Urinary bladder (tissue), 4 donors: Measurements from ENCODE around the gene SERPINI2. TPM values are rescaled to one million over a fixed set of nuclear protein-coding genes. Genes with fewer than 3 reads are reported as not detected.

Source experiments
- DNase-seq: peaks from one replicate; pipeline ENCODE4 v3.0.0-alpha.2; 2015; ENCODE audit errors: extremely low spot score
- H3K27ac ChIP-seq: one replicate; pipeline ENCODE4 v1.5.1; 2013; ENCODE audit warnings: low read depth, mild to moderate bottlenecking, moderate library complexity
- H3K36me3 ChIP-seq: one replicate; pipeline ENCODE4 v1.6.1; 2013; ENCODE audit warnings: mild to moderate bottlenecking, moderate library complexity; ENCODE audit not compliant: insufficient read depth
- H3K4me1 ChIP-seq: one replicate; pipeline ENCODE4 v1.6.1; 2013; ENCODE audit warnings: mild to moderate bottlenecking, moderate library complexity; ENCODE audit not compliant: insufficient read depth
- H3K4me3 ChIP-seq: one replicate; pipeline ENCODE4 v1.5.1; 2013; ENCODE audit warnings: low read depth, low read length
- WGBS: extraction: QIAGEN DNeasy Blood & Tissue Kit; methylation state at CpG from one replicate; pipeline ENCODE4 v1.1.7; 2013; 5-methylcytosine and 5-hydroxymethylcytosine counted together
- polyA plus RNA-seq: library from polyadenylated mRNA; stranded (reverse); fragments of 200-250 nt; gene quantifications from one replicate; pipeline ENCODE4 v1.2.3, GENCODE V29; 2013
- total RNA-seq: library from RNA; depleted of rRNA; stranded (reverse); fragments of >200 nt; gene quantifications from one replicate; pipeline ENCODE4 v1.2.3, GENCODE V29; 2014
- donor health status: healthy with polysubstance abuse.
- donor health status: healthy.

Gene SERPINI2
- total and polyA plus RNA-seq, 2 donors: 0.08 to 3.9 TPM

DNA sequence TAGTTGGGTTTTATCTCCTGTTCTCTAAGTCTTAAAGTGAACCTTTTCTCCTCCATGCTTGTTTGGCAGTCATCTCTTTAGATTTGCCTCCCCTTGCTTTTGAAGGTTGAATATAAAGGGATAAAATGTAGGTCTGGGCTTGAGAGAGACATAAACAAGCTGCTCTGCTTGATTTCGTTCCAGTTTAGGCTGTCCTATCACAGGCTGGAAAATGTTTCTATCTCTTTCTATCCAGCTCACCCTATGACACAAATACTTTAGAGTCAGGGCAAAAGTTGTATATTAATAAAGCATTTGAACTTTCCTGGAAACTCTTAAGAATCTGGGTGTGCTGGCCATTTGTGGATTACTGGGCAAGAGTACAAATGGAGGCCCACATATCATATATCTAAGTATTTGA, 64.2 kb downstream of the SERPINI2 start:
- H3K27ac ChIP-seq: no peak overlapping the region
- H3K4me1 ChIP-seq: no peaks in the 10 kb centered on the region
- H3K36me3 ChIP-seq: no peaks in the 10 kb centered on the region
- WGBS: 31% methylated on average over 1 of the region's 1 CpG
- peak; percentile 35 for DNase-seq
- no peak overlapping the region for H3K4me3 ChIP-seq

DNA sequence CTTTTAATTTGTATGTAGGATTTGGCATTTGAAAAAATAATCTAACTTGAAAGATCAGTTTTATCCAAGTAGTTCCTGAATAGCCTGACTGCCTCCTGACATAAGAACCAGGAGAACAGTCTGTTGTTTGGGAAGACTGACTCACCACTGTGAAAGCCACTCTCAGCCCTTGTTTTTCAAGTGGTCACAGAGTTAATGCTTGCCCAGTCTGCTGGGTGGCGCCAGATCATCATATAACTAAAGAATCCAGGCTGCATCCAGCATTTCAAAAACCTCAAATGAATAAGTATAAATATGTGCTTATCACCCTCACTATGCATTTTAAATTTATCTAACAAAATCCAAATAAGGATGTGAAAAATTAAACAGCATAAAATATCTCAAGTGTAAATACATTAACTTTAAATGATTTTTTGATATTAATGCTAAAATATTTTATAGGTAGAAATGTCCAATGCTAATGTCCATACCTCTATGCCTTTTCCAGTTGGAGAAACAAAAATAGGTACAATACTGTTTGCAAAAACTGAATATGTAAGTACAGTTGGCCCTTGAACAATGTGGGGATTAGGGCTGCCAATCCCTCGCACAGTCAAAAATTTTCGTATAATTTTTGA, 66.9 kb downstream of the SERPINI2 start:
- H3K27ac ChIP-seq: no peak overlapping the region
- H3K4me1 ChIP-seq: no peaks in the 10 kb centered on the region
- H3K4me3 ChIP-seq: no peak overlapping the region
- peak; percentile 25 for DNase-seq
- WGBS: 47% methylated on average over 3 of the region's 3 CpGs
- H3K36me3 ChIP-seq: no peaks in the 10 kb centered on the region

DNA sequence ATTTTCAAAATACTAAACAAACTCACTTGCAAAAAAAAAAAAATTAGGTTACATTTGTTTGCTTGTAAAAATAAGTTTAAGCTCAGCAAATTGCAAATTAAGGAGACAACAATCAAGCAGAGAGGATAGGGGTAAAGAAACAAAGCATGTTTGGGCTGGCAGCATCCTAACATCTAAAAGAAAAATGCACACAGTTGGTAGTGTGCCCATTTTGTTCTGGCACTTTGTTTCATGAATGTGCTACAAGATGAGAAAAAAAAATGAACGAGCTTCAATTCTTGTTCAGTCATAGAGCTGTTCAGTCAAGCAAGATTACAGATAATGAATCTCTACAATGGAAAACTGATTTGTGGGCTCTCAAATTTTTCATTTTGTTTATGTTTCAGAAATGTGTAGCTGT, 76.0 kb downstream of the SERPINI2 start:
- no peak for DNase-seq
- no peaks in the 10 kb centered on the region for H3K36me3 ChIP-seq
- no peak overlapping the region for H3K27ac ChIP-seq
- H3K4me3 ChIP-seq: no peak overlapping the region
- H3K4me1 ChIP-seq: no peaks in the 10 kb centered on the region
- WGBS: 37% methylated on average over 1 of the region's 1 CpG

DNA sequence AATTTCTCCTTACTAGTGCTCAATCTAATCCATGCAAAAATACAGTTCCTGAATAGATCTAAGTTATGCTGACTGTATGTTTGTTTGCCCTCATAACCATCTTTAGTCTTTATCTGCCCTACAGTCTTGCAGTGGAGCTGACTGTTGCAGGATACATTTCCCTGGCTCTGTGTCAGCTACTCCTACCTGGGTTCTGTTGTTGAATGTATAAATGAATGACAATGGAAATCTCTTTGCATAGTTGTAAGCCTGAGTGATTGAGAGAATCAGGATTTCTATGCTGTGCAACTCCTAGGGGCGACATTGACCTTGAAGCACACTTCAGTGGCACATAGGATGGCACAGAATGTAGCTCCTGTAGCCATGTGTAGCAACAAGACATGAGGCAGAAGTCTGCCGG, 77.8 kb downstream of the SERPINI2 start:
- Histone ChIP-seq H3K27ac (no peak overlapping the region), H3K4me1 (no peaks in the 10 kb centered on the region), H3K4me3 (no peak overlapping the region), H3K36me3 (no peaks in the 10 kb centered on the region)
- WGBS: 78% methylated on average over 2 of the region's 2 CpGs
- DNase-seq: no peak

DNA sequence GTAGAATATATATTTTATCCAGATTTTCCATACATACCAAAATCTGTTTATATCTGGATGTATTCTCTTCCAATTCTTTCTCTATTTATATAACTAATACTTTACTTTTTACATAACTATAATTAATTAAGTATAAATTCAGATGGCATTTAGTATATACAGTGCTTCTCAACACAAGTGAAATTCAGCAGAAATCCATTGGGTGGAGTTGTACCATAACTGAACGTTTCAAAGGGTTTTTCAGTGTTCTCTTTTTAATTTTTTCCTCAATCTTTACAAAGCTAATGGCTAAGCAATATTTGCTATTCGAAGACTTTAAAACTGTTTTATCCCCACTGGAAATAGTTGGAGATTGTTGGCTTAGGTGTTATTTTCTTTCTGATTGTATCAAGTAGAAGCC, 79.8 kb downstream of the SERPINI2 start:
- no peak for DNase-seq
- 50% methylated on average over 2 of the region's 2 CpGs for WGBS
- Histone ChIP-seq H3K4me1 (no peaks in the 10 kb centered on the region), H3K4me3 (no peak overlapping the region), H3K27ac (no peak overlapping the region), H3K36me3 (no peaks in the 10 kb centered on the region)

Other genes with a start within 250 kb of the SERPINI2 start
- gene ZBBX, start 93.7 kb downstream of the SERPINI2 start, total RNA-seq: not detected
- gene ZBBX, start 93.7 kb downstream of the SERPINI2 start, polyA plus RNA-seq: not detected
- gene WDR49, start 179.9 kb upstream of the SERPINI2 start, total RNA-seq: 17.1 TPM
- gene WDR49, start 179.9 kb upstream of the SERPINI2 start, polyA plus RNA-seq: 0.08 TPM